ENCODE results near the gene GRM4. TPM values are rescaled to one million over a fixed set of nuclear protein-coding genes. Genes with fewer than 3 reads are reported as not detected.

The GRM4 gene
- total RNA-seq, 4 donors from 2014 or later, result not detected

DNA sequence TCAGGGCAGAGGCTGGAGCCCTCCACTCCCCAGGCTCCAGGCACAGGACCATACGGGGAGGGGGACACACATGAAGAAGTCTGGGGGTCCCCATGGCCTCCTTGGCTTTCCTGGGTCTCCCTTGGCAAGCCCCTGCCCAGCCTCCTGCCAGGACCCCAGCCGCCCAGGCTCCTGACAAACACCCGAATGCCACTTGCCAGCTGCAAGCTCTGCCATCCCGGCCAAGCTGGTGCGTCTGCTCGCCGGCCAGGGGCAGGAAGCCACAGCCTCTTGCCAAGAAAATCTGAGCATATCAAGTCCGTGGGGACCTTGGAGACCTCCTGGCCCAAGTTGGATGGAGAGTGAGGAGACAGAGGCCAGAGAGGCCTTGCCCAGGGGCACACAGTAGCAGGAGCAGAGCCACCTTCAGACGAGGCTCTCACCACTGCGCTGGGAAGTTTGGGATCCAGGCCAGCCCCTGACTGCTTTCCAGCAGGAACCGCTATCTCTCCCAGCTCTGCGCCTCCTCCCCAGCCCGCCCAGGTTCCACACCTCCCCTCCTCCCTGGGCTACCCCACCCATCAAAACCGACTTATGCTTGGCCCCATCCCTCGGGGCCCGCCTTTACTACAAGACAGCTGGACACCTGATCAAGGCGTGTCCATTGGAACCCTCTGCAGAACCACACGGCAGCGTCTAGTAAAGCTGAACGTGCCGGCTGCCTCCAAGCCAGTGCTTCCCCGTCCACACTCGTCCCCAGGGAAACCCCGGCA is 80.2 kb downstream of the GRM4 start:
- TF ChIP-seq, protein P1, sequence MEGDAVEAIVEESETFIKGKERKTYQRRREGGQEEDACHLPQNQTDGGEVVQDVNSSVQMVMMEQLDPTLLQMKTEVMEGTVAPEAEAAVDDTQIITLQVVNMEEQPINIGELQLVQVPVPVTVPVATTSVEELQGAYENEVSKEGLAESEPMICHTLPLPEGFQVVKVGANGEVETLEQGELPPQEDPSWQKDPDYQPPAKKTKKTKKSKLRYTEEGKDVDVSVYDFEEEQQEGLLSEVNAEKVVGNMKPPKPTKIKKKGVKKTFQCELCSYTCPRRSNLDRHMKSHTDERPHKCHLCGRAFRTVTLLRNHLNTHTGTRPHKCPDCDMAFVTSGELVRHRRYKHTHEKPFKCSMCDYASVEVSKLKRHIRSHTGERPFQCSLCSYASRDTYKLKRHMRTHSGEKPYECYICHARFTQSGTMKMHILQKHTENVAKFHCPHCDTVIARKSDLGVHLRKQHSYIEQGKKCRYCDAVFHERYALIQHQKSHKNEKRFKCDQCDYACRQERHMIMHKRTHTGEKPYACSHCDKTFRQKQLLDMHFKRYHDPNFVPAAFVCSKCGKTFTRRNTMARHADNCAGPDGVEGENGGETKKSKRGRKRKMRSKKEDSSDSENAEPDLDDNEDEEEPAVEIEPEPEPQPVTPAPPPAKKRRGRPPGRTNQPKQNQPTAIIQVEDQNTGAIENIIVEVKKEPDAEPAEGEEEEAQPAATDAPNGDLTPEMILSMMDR (IDR thresholded peaks at IDR 0.05; ENCODE audit: low read depth), result no peak

DNA sequence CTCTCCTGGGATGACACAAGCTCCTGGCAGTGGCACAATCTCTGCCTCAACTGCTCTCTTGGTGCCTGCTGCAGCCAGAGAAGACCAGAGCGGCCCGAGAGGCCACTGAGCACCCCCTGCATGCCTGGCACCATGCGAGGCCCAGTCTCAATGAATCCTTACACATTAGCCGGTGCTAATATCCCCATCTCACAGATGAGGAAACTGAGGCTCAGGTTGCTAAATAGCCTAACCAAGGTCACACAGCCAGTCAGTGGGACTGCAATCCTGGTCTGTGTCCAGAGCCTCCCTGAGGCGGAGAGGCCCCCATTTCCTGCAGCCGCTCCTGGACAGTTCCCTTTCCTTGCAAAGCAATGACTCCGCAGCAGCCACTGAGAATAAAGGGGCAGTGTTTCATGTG is 81.2 kb downstream of the GRM4 start:
- TF ChIP-seq, protein P1 (IDR thresholded peaks at IDR 0.05; ENCODE audit: low read depth), result no peak

DNA sequence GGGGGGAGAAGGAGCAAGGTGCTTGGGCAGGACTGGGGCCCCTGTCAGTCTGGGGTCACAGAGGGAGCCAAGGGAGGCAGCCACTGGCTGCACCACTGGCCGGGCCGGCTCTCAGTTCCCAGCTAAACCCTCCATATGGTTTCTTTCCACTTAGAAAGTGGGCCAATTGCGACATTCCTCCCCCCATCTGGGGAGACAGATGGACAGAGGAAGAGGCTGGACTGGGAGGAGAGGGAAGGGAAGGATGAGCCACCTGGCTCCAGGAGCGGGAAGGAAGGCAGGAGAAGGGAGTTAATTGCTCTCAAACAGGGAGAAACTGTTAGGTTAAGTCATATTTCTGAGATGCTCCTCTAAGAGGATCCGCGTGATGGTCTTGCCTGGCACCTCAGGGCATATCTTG is 82.2 kb downstream of the GRM4 start:
- TF ChIP-seq, protein P1 (IDR thresholded peaks at IDR 0.05; ENCODE audit: low read depth), result no peak

DNA sequence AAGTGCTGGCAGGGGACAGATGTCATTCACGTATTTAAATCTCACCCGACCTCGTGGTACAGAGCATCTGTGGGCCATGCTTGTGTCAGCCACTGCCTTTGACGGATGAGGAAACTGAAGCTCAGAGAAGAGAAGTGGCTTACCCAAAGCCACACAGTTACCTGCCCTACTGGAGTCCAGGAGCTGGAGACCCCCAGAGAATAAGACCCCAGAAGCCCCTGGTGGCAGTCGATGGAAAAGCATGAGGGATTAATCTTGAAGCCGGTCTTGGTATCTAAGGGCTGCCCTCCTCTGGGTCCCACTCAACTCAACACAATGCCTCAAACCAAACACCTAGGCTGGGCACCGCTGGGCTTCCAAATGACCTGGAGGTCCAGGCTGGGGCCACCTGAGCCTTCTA is 83.1 kb downstream of the GRM4 start:
- TF ChIP-seq, protein P1 (IDR thresholded peaks at IDR 0.05; ENCODE audit: low read depth), result no peak

DNA sequence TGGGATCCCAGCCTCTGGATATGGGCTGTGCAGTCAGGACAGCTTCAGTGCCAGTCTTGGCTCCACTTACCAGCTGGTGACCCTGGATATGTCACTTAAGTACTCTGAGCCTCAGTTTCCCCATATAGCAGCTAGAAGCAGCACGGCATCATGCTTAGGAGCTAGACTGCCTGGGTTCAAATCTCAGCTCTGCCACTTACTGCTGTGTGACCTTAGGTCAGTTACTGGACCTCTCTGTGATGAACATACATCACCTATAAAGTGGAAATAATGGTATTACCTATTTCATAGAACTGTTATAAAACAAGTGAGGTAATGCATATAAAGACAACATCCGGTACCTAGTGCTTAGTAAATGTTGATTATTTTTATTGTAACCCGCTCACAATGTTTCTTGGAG is 83.7 kb downstream of the GRM4 start:
- TF ChIP-seq, protein P1 (IDR thresholded peaks at IDR 0.05; ENCODE audit: low read depth), result no peak

GRCh38 chr6:34061348-34061747 is 84.5 kb downstream of the GRM4 start:
- TF ChIP-seq, protein P1 (IDR thresholded peaks at IDR 0.05; ENCODE audit: low read depth), result no peak

DNA sequence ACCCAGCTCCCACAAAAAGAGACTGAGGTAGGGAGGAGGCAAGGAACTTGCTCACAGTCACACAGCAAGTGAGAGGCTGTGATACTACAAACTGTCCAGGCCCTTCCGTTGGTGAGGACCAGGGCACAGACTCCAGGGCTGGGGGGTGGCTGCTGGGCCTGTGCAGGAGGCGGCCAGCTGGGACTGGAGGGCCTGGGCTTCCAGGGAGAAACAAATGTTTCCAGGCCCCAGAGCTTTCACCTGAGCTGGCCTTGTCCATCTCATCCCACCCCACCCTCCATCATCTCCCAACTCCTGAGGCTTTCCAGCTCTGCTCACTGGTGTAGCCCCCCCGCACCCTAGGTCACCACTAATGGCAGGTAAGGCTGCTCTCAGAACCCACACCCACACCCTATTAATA is 86.0 kb downstream of the GRM4 start:
- TF ChIP-seq, protein P1 (IDR thresholded peaks at IDR 0.05; ENCODE audit: low read depth), result no peak
